Myocyte (in vitro differentiated cells): ENCODE data around the gene UBE2D2. TPM values are rescaled to one million over a fixed set of nuclear protein-coding genes. Genes with fewer than 3 reads are reported as not detected.
"Not testable (repeated sequence)": the region's sequence is repeated elsewhere in the genome, so short reads cannot be mapped to it uniquely, and the experiment has no call there.

Source experiments
- DNase-seq: peaks from one replicate; pipeline ENCODE4 v3.0.0-alpha.2; 2012; ENCODE audit warnings: low read depth
- total RNA-seq: library from RNA; depleted of rRNA; stranded (reverse); fragments of >200 nt; gene quantifications from 2 replicates; pipeline ENCODE4 v1.2.3, GENCODE V29; 2014

UBE2D2 gene
- total RNA-seq, 1 donor from 2014 or later: 130 TPM

DNA sequence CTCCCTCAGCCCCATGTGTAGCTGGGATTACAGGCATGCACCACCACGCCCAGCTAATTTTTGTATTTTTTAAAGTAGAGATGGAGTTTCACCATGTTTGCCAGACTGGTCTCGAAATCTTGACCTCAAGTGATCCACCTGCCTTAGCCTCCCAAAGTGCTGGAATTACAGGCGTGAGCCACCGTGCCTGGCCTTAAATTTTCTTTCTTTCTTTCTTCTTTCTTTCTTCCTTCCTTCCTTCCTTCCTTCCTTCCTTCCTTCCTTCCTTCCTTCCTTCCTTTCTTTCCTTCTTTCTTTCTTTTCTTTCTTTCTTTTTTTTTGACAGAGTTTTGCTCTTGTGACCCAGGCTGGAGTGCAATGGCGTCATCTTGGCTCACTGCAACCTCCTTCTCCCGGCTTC, 14.5 kb upstream of the UBE2D2 start:
- not testable (repeated sequence) for DNase-seq

DNA sequence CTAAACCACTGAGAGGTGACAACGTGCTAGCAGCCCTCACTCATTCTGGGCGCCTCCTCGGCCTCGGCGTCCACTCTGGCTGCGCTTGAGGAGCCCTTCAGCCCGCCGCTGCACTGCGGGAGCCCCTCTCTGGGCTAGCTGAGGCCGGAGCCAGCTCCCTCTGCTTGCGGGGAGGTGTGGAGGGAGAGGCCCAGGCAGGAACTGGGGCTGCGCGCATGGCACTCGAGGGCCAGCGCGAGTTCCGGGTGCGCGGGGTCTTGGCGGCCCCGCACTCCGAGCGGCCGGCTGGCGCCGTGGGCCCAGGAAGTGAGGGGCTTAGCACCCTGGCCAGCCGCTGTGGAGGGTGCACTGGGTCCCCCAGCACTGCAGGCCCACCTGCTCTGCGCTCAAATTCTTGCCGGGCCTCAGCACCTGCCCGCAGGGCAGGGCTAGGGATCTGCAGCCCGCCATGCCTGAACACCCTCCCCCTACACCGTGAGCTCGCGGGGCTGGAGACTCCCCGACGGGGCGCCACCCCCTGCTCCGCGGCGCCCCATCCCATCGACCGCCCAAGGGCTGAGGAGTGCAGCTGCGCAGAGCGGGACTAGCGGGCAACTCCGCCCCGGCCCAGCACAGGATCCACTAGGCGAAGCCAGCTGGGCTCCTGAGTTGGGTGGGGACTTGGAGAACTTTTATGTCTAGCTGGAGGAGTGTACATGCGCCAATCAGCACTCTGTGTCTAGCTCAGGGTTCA, 11.8 kb upstream of the UBE2D2 start:
- DNase-seq: no peak

DNA sequence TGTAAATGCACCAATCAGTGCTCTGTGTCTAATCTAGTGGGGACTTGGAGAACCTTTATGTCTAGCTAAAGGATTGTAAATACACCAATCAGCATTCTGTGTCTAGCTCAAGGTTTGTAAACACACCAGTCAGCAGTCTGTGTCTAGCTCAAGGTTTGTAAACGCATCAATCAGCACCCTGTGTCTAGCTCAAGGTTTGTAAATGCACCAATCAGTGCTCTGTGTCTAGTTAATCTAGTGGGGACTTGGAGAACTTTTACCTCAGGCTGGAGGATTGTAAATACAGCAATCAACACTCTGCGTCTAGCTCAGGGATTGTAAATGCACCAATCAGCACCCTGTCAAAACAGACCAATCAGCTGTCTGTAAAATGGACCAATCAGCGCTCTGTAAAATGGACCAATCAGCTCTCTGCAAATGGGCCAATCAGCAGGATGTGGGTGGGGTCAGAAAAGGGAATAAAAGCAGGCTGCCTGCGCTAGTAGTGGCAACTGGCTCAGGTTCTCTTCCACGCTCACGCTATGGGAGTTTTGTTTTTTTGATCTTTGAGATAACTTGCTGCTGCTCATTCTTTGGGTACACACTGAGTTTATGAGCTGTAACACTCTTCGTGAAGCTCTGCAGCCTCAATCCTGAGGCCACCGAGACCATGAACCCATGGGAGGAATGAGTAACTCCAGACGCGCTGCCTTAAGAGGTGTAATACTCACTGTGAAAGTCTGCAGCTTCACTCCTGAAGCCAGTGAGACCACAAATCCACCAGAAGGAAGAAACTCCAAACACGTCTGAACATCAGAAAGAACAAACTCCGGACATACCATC, 10.9 kb upstream of the UBE2D2 start:
- DNase-seq: not testable (repeated sequence)

DNA sequence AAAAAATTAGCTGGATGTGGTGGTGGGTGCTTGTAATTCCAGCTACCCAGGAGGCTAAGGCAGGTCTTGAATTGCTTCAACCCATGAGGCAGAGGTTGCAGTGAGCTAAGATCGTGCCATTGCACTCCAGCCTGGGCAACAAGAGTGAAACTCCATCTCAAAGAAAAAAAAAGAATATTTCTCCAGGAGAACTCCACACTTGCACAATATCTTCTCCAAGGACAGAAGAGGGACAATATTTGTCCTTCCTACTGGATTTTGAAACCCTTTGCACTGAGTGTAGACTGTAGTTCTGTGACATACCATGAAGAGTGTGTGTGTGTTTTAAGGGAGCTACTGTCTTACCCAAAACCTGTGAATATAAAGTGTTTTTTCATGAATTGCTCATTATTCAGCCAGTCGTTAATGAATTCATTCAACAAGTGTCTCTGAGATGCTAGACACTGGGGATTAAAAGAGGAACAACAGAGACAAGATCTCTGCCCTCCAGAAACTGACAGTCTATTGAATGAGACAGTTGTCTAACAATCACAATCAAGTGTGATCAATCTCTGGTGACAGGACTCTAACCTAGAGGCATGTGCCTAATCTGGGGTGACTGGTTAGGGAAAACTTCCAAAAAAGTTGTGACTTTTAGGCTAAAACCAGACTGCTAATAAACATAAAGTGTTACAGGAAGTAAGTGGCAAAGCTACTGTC, 9.8 kb upstream of the UBE2D2 start:
- DNase-seq: no peak

DNA sequence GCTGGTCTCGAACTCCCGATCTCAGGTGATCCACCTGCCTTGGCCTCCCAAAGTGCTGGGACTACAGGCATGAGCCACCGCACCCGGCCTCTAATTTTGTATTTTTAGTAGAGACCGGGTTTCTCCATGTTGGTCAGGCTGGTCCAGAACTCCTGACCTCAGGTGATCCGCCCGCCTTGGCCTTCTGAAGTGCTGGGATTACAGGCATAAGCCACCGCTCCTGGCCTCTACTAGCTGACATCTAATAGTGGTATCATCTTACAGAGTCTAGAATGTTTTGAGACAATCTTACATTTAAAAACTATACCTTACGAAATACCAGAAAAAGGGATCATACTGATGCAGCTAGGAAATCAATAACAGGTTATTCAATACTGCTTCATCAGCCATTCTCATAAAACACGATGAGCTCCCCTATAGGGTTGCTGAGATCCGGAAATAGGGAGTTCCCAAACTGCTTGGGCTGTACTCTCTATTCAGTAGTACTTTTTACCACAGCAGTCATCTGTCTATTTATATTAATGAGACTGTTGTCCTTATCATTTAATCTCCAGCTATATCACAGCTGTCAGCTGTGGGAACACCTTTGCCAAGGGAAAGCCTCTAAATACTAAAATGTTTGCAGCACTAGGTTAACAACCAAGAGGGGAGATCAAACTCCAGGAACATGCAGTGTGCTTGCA, 8.1 kb upstream of the UBE2D2 start:
- peak; percentile 33 for DNase-seq

DNA sequence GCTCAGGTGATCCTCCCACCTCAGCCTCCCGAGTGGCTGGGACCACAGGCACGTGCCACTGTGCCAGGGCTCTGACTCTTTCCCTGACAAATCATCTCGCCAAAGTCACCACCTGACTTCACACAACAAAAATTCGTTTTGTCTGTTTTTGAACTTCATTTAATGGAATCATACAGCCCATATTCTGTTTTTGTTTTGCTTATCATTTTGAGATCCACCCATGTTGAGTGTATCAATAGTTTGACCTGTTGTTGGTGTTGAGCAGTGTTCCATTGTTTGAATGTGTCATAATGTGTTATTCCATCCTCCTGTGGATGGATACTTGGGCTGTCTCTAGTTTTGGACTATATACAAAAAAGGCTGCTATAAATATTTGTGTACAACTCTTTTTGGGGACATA, 6.9 kb upstream of the UBE2D2 start:
- DNase-seq: no peak

DNA sequence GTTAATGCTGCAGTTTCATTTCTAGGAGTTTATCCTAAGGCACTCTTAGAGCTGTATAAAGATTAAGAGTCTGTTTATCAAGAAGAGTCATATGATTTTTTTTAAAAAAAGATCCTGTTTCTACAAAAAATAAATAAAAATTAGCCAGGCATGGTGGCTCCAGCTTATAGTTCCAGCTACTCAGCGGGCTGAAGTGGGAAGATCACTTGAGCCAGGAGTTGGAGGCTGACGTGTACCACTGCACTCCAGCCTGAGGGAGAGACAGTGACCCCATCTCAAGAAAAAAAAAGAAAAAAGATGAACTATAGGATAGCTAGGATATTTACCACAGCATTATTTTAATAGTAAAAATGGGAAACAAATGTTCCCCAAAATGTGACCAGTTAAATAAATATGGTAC, 3.3 kb upstream of the UBE2D2 start:
- DNase-seq: no peak

DNA sequence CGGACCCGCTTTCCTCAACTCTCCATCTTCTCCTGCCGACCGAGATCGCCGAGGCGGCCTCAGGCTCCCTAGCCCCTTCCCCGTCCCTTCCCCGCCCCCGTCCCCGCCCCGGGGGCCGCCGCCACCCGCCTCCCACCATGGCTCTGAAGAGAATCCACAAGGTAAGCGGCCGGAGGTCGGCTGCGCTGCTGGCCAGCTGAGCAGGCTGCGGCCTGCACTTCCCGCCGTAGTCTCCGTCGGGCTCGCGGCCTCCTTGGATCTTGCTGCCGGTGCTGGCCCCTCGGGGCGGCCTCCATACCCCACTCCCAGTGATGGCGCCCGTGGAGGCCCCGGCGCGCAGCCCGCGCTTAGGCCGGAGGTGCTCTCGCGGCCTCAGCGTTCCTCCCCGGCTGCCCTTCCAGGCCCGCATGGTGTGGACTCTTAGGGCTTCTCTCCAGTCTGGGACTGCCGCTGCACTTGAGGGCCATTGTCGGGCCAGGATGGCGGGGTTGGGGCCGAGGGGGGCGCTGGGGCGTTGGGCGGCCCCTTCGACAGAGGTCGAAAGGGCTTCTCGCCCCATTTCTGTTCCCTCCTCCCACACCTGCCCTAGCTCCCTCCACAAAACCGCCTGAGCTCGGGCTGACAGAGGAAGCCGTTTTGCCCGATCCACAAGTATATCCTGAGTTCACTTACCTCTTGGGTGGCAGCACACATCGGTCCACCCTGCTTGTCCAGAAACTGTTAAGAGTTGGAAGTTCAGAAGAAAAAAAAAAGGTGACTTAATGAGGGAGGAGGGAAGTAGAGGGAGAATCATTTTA, 714 bp downstream of the UBE2D2 start:
- peak; percentile 51 for DNase-seq

DNA sequence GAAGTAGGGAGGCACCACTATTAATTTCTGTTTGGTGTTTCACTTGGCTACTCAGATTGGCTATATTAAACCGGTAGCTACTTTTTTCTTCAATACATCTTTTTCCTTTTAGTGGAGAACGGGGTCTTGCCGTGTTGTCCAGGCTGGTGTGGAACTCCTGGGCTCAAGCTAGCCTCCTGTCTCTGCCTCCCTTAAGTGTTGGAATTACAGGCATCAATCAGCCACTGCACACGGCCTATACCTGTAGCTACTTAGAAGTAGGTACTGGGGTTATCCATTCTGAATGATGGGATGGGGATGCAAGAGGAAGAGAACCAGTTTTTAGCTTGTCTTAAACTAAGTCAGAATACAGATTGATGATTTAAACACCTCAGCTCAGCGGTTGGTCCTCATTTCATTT, 1.7 kb downstream of the UBE2D2 start:
- no peak for DNase-seq

DNA sequence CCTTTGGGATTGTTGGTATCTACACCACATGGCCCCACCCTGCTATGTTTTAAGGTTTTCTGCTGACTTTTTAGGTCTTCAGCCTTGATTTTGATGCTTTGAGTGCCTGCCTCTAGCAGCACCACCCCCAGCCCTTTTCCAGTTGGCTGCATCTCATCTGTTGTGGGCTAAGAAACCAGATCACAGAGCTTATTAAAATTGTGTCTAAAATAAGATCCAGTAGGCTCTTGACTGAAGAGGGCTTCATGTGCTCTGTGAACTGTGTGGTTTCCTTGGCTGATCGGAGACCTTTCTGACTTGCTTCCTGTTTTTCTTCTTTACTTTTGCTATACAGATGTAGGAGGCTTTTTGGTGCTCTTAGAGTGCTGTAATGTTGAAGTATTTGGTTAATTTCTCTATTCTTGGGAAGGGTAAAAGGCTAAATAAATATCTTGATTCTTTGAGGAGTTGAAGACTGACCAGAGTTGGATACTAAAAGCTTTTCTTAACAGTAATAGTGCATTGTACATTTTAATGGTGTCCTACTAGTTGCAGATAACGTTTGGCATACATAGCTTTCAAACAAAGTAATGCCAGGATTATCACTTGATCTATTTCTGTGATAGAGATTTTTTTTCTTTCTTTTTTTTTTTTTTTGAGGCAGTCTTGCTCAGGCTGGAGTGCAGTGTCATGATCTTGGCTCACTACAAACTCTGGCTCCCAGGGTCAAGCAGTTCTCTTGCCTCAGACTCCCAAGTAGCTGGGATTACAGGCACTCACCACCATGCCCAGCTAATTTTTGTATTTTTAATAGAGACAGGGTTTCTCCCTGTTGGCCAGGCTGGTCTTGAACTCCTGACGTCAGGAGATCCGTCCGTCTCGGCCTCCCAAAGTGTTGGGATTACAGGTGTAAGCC, 4.5 kb downstream of the UBE2D2 start:
- peak; percentile 74 for DNase-seq

DNA sequence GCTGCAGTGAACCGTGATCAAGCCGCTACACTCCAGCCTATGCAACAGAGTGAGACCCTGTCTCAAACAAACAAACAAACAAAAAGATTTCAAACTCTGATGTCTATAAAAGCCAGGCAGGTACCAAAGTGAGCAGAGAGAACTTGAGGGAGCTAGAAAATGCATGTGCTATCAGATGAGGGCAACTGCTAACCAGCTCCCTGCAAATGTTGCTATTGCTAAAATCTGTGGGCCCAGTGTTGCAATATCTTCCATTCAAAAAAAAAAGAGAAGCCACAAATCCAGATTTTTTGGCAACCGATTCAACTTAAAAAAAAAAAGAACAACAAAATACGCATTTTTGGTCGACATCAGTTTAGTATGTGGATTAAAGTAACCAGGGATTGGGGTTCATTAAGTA, 5.5 kb downstream of the UBE2D2 start:
- DNase-seq: no peak

DNA sequence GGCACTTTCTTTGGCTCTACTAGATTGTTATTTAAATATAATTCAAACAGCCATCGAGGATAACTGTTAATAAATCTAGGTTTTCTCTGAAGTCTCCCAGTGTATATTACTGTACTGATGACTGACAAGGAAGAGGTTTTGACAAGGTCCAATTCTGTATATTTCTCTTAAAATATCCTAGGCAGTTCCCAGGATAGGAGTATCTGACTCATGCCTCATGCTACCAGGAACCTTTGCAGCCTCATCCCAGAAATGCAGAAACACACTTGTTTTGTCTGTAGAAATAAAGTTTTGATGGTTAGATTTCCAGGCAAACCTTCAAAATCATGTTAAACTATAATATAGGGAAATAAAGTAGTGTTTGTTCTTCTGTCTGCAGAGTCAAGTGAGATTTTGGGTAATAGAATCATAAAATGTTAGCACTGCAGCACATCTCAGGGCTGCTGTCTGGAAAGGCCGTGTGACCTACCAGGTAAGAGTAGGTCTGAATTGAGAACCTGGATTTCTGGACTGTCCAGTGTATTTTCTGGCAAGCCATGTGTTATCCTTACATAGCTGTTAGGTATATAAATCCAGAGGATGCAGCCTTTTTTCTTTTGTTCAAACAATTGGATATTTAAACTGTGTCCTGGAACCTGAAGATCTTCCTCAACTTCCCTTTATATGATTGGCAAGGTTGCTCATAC, 8.3 kb downstream of the UBE2D2 start:
- DNase-seq: no peak

DNA sequence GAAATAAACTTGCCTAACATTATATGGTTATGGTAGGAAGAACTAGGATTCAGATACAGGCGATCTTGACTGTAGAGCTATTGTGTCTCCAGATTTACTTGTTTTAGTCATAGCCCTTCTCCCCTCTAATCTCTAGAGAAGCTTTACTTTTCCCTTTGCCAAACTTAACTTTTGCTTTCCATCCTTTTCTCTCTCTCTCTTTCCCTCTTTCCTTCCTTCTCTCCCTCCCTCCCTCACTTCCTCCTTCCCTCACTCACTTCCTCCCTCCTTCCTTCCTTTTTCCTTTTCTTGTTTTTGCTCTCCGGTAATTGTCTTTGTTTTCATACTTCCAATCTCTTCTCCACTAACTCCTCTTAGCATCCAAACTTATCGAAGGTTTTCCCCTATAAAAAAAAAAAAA, 10.4 kb downstream of the UBE2D2 start:
- DNase-seq: no peak

DNA sequence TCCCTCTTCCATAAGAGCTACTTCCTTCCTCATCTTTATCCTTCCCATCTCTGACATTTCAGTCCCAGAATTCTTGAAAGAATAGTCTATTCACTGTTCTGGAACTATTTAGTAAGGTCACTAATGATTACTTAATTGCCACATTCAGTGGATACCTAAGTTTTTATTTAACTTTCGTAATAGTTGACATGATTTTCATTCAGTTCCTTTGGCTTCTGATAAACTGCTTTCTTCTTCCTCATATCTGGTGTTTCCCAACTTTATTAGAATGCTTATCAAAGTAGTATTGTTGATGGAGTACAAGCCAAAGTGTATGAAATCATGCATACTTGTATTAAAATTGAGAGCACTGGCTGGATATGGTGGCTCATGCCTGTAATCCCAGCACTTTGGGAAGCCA, 10.8 kb downstream of the UBE2D2 start:
- DNase-seq: no peak

DNA sequence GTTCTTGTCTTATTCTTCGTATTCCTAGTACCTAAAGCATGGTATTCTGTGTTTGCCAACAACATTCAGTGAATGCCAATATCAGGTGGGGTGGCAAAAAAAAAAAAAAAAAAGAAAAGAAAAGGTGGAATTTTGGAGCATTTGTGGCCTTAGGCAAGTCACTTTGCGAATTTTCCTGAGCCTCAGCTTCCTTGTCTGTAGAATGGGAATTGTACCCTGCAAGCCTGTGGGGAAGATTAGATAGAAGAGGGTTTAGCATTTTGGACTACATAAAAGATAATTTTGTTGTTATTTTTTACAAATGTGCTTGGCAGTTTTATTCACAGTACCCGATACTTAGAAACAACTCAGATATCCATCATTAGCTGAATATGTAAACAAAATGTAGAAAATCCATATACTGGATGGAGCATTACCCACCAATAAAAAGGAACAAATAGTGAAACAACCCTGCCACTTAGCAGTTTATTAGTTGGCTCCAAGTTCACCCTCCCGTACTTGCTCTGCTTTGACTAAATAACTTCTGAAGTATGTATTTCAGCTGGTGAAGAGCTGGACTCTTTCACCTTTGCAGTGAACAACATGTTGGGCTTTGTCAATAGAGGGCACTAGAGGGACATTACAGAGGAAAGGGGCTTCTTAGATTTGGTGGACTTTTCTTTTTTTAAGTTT, 13.6 kb downstream of the UBE2D2 start:
- DNase-seq: peak; percentile 52

DNA sequence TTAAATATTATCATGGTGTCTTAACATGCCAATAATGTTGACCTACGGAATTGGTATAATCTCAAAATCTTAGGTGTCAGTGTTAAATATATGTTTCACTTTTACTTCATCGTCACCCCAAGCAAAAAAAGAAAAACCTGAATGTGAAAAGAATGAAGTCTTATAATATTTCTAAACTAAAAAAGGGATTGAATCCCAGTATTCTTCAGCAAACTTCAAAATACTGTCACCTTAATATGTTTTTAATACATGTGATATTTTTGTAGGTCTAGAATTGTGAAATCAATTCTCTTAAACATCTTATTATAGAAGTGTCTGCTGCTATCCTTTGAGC, 14.1 kb downstream of the UBE2D2 start:
- DNase-seq: no peak

DNA sequence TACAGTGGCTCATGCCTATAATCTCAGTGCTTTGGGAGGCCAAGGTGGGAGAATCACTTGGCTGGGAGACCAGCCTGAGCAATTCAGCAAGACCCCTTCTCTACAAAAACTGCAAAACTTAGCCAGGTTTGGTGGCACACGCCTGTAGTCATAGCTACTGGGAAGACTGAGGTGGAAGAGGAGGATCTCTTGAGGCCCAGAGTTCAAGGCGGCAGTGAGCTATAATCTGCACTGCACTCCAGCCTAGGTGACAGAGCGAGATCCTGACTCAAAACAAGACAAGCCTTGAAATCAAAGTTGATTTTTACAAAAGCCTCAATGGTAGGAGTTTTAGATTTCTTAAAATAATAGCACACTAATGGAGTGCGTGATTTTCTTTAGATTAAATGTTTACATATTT, 14.6 kb downstream of the UBE2D2 start:
- DNase-seq: no peak

DNA sequence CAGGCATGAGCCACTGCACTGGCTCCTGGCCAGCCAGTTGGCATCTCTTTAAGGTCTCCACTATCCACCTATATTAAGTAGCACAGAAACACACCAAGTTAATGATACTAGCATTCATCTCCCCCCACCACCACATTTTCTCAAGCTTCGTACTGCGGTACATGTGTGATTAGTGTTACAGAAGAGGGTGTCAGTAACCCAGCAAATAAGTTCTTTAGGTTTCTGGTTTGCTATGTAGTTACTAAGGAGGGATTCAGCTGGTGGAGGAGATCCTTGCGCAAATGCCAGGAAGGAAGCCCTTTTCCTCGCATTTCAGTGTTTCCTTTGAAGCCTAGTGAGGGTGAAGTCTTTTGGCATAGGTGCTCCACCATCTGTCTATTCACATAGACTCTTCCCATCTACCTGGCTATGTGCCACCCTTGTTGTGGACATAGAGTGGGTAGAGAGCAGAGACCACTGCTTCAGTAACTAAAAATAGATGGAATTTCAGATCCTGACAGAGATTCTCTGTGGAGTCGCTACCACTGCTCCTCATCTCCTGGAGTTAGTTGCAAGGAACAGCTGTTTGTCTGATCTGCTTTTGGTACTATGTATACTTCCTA, 16.7 kb downstream of the UBE2D2 start:
- peak; percentile 83 for DNase-seq
